Hepatic stellate cell (primary cell): ENCODE data around the gene FAM161B.
"Not testable (repeated sequence)": the region's sequence is repeated elsewhere in the genome, so short reads cannot be mapped to it uniquely, and the experiment has no call there.

Source experiments
- DNase-seq: peaks from one replicate; pipeline ENCODE4 v3.0.0; 2011; ENCODE audit warnings: low spot score

Gene FAM161B

DNA sequence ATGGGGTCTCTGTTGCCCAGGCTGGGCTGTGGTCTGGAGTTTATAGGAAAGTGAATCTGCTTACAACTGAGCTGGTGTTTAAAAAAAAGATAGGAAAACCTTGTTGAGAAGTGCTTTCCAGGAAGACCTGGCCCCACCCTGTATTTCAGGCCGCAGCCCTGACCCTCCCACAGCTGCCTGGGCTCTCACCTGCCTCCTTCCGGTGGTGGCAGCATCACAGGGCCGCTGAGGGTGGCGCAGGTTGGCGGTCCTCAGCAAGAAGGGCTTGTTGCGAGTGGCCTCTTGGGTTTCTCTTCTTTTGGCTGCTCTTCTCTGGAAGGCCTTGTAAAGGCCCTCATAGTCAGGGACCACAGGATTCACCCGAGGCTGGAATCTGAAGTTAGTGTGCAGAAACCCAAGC is 7.7 kb downstream of the FAM161B start:
- DNase-seq = no peak

DNA sequence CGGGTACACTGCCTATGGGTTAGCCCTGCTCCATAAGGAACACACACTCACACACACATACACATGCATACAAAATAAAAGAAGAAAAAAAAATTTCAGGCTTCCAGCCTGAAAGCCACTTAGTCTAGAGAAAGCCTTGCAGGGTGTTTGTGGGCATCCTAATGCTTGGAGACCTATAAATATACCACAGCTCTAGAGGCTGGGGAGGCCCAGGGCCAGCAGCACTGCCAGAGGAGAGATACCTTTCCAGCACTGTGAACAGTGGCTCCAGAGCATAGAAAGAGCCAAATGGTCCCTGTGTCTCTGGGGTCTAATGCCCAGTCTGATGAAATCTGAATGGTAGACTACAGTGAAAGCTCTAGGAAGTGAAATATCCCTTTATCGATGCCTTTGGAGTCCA is 12.9 kb downstream of the FAM161B start:
- DNase-seq = no peak

DNA sequence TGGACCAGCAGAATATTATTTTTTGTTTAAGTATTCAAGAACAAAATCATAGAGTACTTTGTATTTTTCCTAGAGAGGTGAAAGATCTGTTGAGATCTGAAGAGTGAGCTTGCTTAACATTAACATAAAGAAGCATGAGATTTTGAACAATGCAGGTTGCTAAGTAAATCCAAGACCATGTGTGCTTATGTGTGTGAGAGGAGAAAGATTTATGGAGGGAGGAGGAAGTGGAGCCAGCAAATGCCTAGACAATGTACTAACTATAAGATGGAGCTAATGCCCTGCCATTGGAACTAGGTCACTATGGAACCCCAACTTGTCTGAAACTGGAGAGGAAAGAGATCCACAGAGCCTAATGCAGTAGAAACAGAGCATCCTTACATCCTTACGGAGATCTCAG is 13.3 kb downstream of the FAM161B start:
- DNase-seq = no peak

DNA sequence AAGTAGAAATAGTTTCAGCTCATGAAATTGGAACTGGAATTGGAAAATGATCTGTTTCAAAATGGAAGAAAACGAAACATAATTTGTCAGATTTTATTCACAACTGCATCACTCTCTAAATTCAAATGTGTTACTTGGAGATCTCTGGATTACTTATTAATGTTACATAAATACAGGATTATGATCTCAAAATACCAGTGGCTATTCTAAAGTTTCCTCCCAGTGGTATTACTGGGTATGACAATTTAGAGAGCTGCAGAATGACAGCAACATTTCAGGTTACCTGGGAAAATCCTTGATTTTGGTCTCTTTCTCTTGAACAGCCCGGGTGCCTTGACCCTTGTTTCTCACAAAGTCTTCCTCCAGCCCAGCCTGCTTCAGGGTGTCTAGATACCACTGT is 14.2 kb downstream of the FAM161B start:
- DNase-seq = peak; percentile 34

DNA sequence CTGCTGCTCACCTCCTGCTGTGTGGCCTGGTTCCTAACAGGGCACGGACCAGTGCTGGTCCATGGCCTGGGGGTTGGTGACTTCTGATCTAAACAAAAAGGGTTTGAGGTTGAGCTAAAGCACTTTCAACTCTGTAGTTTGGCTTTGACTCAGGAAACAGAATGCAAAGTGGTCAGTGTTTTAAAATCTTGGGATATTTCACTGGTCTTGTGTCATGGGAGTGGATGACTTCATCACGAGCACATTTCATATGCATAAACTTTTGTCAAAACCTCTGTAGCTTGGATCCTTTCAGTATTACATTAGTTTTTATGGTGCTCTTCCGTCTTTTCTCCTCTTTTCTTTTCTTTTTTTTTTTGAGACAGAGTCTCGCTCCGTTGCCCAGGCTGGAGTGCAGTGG is 25.6 kb downstream of the FAM161B start:
- DNase-seq = no peak

DNA sequence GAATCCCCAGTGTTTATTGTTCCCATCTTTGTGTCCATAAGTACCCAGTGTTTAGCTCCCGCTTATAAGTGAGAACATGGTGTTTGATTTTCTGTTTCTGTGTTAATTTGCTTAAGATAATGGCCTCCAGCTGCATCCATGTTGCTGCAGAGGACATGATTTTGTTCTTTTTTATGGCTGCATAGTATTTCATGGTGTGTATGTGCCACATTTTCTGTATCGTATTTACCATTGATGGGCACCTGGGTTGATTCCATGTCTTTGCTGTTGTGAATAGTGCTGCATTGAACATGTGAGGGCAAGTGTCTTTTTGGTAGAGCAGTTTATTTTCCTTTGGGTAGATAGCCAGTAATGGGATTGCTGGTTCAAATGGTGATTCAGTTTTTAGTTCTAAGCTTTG is 30.4 kb downstream of the FAM161B start:
- not testable (repeated sequence) for DNase-seq

DNA sequence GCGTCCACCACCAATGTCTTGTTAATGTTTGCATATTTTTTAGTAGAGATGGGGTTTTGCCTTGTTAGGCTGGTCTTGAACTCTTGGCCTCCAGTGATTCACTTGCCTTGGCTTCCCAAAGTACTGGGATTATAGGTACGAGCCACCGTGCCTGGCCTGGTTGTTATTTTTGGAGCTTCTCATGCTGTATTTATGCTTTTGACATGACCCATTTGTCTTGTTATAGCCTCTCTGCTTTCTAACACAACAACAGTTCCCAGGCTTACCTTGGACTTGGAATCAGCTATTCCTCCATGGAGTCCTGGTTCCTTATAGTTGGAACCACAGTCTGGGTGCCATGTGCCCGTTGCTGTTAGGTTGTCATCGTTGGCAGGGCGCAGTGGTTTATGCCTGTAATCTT is 33.6 kb downstream of the FAM161B start:
- no peak for DNase-seq

DNA sequence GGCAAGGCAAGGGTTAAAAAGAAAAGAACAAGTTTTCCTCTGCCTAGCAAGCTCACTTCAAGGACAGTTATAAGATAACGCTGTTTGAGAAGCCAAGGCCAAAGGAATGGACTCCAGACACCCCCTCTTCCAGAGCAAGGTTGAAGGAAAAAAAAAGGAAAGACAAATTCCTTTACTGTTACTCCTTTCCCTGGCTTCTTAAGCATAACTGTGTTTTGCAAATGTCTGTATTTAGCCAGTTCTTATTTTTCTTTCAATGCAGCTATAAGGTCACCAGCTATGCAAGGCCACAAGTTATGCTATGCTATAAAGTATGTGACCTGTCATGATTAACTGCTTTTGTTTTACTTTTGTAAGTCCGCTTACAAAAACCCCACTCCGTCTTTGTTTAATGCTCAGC is 36.6 kb downstream of the FAM161B start:
- DNase-seq = no peak

DNA sequence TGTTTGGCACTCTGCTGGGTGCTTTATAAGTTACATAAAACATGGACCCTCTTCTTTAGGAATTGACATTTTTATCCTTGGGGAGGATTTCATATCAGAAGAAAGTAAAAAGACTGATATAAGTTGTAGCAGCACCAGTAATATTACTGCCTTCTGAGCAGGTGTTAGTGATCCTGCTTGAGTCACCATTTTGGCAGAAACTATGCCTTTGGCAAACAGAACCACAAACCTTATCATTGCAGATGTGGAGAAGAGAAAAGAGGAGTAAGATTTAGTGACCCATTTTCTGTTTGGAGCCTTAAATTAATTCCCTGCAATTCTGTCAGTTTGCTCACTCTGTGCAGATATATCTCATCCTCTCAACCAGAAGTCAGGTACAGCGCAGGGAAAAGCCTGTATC is 40.2 kb downstream of the FAM161B start:
- DNase-seq = no peak

DNA sequence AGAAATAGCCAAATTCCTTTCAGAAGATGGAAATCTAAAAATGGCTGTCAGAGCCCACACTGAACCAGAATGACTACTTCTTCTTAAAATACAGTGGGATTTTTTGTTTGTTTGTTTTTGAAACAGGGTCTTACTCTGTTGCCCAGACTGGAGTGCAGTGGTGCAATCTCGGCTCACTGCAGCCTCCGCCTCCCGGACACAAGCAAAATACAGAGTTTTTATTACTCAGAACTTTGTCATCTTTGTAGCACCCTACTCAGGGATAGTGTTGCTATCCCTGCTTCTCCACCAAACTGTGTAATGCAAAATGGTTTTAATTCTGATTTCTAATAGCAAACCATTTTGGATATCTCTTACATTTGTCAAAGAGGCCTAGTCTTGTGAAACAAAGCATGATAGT is 46.9 kb downstream of the FAM161B start:
- no peak for DNase-seq

DNA sequence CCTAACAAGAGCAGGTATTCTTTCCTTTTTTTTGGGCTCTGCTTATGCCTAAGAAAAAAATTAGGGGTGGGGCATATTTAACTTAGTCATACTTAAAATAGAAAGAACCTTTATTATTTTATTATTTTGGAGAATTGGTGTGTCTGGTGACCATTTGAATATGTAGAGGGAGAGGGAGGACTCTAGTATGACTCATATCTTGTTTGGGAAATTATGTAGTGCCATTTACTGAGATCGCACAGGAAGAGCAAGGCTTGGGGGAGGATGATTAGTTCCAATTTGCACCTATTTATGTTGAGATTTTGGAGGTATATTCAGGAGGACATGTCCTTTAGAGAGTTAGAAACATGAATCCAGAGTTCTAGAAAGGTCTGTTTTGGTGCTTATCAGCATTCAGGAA is 53.4 kb downstream of the FAM161B start:
- peak; percentile 40 for DNase-seq

DNA sequence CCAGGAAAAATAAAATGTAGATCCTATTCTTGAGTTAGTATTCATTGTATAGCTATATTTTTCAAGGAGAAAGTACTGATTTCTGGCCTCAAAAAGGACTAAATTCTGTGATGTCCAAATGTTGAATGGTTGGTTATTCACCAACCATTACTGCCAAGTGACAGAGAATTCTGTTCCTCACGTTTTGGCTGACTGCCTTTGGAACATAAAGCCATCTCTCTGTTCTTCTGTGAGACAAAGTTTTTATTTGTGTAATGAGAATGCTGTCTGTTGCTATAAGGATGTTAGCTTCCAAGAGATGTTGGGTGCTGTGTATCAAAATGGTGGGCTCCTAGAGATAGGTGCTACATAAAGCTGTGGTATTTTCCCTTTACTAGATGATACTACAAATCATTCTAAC is 54.0 kb downstream of the FAM161B start:
- DNase-seq = no peak

DNA sequence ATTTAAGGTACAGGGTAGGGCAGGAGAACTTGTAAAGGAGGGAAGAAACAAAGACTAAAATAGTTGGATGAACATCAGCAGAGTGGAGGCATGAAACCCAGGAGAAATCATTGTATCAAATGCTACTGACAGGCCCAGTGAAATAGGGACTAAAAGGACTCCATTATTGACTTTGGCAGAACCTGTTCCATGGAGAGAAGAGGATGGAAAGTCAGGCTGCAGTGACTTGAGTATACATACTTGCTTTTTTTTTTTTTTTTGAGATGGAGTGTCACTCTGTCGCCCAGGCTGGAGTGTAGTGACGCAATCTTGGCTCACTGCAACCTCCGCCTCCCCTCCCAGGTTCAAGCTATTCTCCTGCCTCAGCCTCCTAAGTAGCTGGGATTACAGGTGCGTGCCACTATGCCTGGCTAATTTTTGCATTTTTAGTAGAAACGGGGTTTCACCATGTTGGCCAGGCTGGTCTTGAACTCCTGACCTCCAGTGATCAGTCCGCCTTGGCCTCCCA is 55.7 kb downstream of the FAM161B start:
- DNase-seq = not testable (repeated sequence)

DNA sequence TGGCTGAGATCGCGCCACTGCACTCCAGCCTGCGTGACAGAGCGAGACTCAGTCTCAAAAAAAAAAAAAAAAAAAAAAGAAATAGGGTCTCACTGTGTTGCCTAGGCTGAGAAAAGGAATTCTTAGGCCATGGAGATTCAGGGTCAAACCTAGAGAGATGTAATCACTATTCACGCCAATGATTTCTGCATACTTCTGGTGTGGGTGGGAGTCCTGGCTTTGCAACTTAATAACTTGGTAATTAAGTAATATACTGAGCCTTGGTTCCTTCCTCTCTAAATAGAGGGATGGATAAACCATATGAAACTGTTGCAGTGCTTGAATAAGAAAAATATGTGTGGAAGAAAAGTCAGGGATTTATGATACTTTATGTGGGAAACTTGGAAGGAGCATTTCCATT is 60.5 kb downstream of the FAM161B start:
- no peak for DNase-seq

DNA sequence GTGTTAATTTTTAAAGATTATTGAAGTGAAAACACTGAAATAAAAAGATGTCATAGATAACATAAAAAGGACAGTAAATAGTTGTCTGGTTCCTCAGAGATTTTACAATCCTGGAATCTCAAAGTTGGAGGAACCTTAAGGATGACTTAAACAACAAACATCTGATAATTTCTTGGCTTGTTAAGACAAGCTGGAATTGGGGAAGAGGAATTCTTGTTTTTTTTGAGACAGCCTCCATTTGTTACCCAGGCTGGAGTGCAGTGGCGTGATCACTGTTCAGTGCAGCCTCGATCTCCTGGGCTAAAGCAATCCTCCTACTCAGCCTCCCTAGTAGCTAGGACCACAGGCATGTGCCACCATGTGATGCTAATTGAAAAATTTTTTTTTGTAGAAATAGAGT is 60.9 kb downstream of the FAM161B start:
- DNase-seq = no peak

DNA sequence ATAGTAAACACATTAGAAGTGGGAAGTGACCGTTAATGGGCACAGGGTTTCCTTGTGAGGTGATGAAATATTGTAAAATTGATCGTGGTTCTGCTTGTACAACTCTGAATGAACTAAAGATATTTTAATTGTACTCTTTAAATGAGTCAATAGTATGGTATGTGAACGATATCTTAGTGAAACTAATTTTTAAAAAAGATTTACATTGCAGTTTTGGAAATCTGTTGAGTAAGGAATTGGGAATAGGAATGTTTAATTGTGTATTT is 61.5 kb downstream of the FAM161B start:
- no peak for DNase-seq

DNA sequence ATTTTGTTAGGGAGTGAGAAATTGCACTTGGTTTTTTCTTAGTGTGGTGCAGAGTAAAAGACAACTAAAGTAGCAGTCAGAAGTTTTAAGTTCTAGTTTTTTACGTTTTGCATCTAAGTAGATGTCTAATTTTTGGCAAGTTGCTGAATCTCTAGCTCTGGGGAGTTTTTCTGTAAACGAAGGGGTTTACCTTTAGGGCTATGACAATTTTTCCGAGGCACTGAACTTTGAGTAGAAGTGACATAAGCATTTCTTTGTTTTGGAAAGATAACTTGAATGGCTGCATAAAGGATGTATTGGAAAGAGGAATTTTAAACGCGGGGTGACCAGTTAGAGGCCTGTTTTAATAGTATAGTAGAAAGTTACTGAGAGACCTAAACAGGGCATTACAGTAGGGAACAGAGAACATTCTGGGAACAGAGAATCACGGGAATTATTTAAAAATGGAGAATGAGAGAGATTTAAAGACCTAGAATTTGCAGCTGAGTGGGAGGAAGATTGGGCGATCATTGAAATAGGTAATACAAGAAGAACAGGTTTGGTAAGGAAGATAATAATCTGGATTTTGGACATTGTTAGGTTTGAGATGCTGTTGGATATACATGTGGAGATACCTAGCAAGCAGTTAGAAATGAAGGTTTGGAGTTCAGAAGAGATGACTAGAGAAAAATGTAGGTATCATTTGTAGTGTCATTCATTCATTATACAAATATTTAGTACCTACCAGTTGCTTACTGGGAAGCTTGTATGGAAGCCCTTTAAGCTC is 62.0 kb downstream of the FAM161B start:
- DNase-seq = no peak

DNA sequence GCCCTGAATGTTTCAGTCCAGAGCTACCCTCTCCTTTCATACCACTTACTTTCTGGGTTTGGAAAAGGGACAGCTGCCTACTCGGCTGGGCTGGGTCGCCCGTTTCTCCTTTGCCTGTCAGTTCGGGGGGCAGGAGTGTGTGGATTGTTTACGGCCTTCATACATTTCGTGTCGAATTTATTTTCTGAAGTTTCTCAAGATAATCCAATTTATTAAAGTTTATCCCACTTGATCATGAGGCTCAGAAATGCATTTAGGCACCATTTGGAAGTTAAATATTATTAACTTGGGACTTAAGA is 62.6 kb downstream of the FAM161B start:
- no peak for DNase-seq

DNA sequence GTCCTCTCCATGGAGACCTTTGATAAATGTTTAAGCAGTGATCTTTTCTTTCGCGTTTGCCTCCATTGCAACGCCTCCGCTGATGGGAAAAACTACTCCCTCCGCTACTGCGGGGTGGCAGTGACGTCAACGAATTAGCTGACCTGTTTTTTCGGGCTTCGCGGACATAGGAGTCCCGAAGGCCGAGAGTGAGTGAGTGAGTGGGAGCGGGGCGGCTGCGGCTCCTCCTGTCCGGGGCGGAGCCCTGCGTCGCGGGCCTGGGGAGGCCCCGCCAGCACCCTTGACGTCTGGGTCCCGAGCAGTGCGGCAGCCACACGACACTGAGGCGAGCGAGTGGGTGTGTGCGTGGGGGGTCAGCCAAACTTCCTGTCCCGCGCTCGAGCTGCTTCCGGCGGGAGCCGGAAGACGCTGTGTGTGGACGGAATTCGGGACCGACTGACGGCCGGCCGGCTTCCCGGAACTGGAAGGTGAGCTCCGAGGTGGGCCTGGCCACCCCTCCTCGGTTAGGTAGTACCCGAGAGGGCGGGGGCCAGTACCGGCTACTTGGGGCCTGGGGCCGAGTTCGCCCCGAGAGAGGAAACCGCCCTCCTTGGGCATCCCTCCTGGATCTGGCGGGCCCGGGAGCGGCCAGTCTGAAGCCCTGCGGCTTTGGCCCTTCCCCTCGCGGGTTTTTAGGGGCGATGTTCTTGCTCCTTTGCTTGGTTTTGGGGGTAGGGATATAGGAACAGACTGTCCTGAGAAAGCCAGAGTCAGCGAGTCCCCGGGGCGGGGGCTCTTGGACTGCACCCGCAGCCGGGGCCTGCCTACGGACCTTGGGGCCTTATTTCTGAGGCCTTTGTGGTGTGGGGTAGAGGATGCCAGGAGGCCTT is 63.2 kb downstream of the FAM161B start, which contains the start of gene ZNF410:
TSS of gene ZNF410 (plus strand) at position 411 of the 869 bp plus-strand sequence. CDS start 5,317 bp downstream, outside the sequence.
- peak; percentile 91 for DNase-seq

DNA sequence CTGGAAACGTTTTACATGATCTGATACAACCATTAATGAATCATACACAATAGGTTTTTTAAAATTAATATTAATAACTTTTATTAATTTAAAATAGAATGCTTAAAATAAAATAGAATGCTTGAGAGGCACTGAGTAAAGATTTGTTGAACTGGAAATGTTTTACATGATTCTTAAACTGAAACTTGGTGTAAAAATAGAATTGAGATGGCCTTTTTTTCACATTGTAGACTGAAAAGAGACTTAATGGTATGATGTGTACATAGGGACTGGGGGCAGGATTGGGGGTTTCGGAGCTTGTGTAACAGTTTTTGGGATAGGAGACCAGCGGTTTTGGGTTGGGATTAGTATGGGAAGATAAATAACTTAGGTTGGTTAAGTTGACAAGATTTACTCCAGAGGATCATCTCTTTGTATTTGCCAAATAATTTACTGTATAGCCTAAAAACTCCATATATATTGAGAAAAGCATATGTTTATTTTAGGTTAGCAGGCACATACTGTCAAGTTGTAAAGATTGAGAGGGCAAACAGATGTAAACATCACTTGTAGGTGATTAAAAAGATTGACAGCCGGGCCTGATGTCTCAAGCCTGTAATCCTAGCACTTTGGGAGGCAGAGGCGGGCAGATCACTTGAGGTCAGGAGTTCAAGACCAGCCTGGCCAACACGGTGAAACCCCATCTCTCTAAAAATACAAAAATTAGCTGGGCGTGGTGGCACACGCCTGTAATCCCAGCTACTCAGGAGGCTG is 65.3 kb downstream of the FAM161B start:
- DNase-seq = no peak
